Central memory CD8-positive, alpha-beta T cell (primary cell): ENCODE data around the gene HYAL3.
A peak's percentile ranks its signal among the peaks of the same experiment; 100 is the strongest.
"Not testable (repeated sequence)": the region's sequence is repeated elsewhere in the genome, so short reads cannot be mapped to it uniquely, and the experiment has no call there.

Experiments used
- ATAC-seq: fragments of 150-1000 bp; cut with Tn5 transposase; replicated peaks from 2 replicates; pipeline ENCODE4 v1.10.0; 2022; ENCODE audit warnings: mild to moderate bottlenecking, moderate FRiP score, moderate number of reproducible peaks; ENCODE audit not compliant: poor library complexity, severe bottlenecking; ENCODE audit errors: extremely low read depth
- DNase-seq, 2 donors: peaks; one replicate each; pipeline ENCODE4 v3.0.0; 2021; ENCODE audit warnings: low spot score in 2 of 2
- H3K27ac Mint-ChIP-seq: one replicate; pipeline ENCODE4 v1.8.0; 2022; ENCODE audit warnings: low read depth, mild to moderate bottlenecking, moderate library complexity, mixed read lengths
- H3K27me3 Mint-ChIP-seq: one replicate; pipeline ENCODE4 v1.8.0; 2022; ENCODE audit warnings: mixed read lengths
- H3K36me3 Mint-ChIP-seq: one replicate; pipeline ENCODE4 v1.8.0; 2022; ENCODE audit warnings: mild to moderate bottlenecking, moderate library complexity, mixed read lengths; ENCODE audit not compliant: insufficient read depth
- H3K4me1 Mint-ChIP-seq: one replicate; pipeline ENCODE4 v1.8.0; 2022; ENCODE audit warnings: mixed read lengths
- H3K4me3 Mint-ChIP-seq: one replicate; pipeline ENCODE4 v1.8.0; 2022; ENCODE audit warnings: mild to moderate bottlenecking, moderate library complexity, mixed read lengths
- H3K9me3 Mint-ChIP-seq: one replicate; pipeline ENCODE4 v1.8.0; 2022; ENCODE audit warnings: mixed read lengths

The HYAL3 gene

DNA sequence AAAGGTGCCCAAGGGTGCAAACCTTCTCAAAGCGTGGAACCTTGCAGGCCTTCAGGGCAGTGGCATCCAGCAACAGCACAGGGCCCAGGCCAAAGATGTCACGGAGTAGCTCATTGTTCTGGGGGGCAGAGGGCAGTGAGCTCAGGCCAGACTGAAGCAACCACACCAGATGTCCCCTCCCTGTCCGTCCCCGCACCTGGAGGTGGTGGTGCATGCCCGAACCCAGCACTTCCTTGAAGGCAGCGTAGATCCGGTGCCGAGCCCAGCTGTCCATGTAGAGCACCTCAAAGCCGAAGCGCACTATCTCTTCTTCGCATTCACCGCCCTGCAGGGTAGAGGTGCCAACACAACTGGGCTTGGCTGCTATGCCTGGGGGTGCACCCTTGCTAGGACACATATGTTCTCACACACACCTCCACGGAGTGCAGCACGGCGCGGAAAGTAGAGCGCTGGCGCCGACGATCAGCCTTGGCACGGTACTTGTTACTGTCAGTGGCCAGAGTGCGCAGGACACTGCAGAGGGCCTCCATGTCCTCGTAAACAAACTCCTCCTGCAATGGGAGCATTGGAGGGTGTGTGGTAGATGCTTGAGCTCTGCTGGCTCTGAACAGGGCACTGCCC lies 10.7 kb downstream of the HYAL3 start:
- Mint-ChIP-seq H3K36me3 (peaks cover 13% of the 10 kb centered on the region), H3K4me3 (no peak overlapping the region), H3K9me3 (no peaks in the 10 kb centered on the region), H3K4me1 (peaks cover 18% of the 10 kb centered on the region), H3K27ac (no peak overlapping the region), H3K27me3 (no peaks in the 10 kb centered on the region)
- no peak for DNase-seq
- no peak for ATAC-seq

DNA sequence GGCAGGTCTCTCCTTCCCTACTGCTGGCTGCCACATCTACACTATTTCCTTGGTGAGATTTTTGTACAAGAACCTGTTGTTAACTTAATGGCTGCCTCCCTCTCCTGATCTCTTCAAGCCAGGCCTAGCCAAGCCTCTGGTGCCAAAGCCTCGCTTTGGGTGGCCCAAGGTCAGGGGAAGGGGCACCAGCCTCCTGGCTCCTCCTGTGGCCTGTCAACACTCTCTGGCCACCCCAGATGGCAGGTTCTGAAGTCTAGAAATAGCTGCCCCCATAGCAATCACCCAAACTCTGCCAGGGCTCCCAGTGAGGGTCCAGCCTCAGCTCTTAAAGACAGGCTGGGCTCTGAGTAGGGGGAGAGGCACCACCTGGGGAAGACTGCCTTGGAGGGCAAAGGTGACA lies 11.9 kb downstream of the HYAL3 start:
- H3K4me3 Mint-ChIP-seq, result no peak overlapping the region
- DNase-seq (no peak), ATAC-seq (no peak)
- H3K36me3 Mint-ChIP-seq, result peaks cover 9% of the 10 kb centered on the region
- H3K9me3 Mint-ChIP-seq, result no peaks in the 10 kb centered on the region
- peaks cover 8% of the 10 kb centered on the region for H3K4me1 Mint-ChIP-seq
- H3K27me3 Mint-ChIP-seq, result no peaks in the 10 kb centered on the region
- no peak overlapping the region for H3K27ac Mint-ChIP-seq

- Mint-ChIP-seq H3K27me3 (no peaks in the 10 kb centered on the region), H3K27ac (no peak overlapping the region), H3K4me3 (no peak overlapping the region), H3K4me1 (peaks cover 6% of the 10 kb centered on the region), H3K9me3 (no peaks in the 10 kb centered on the region), H3K36me3 (peaks cover 9% of the 10 kb centered on the region)
- ATAC-seq, result no peak
- no peak for DNase-seq
These were observed 12.6 kb downstream of the HYAL3 start for GRCh38 chr3:50286322-50287227.

GRCh38 chr3:50284121-50284520 lies 15.1 kb downstream of the HYAL3 start:
- H3K27me3 Mint-ChIP-seq, DNase-seq, H3K36me3 Mint-ChIP-seq, ATAC-seq, H3K4me1 Mint-ChIP-seq, H3K27ac Mint-ChIP-seq, H3K4me3 Mint-ChIP-seq, H3K9me3 Mint-ChIP-seq: not testable (repeated sequence)

GRCh38 chr3:50279255-50280016 lies 19.8 kb downstream of the HYAL3 start:
- Mint-ChIP-seq H3K27me3 (peaks cover 37% of the 10 kb centered on the region), H3K36me3 (no peaks in the 10 kb centered on the region), H3K4me1 (peaks cover 14% of the 10 kb centered on the region), H3K9me3 (no peaks in the 10 kb centered on the region), H3K4me3 (no peak overlapping the region), H3K27ac (no peak overlapping the region)
- ATAC-seq (no peak), DNase-seq (no peak)

DNA sequence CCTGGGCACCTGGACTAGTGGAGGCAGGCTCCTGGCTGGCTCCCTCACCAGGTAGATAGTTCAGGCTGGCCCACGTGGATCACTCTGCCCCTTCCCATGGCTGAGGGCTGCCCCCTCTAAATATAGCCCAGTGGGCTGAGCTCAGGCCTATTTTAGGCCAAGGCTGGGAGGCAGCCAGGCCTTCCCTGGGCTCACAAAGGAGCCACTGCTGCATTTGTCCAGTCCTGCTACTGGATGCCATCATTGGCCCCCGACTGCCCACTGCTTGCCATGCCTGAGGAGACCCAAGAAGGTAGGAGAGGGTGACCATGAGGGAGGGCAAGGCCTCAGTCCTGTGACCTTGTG lies 20.4 kb downstream of the HYAL3 start, which contains the start of gene LSMEM2:
Gene LSMEM2 (plus strand): TSS at position 208 of the 345 bp plus-strand sequence. CDS start 27 bp downstream, at position 235.
- ATAC-seq, result no peak
- Mint-ChIP-seq H3K27ac (no peak within 1 kb of the TSS), H3K9me3 (no peaks in the 10 kb centered on the region), H3K36me3 (peaks cover 4% of the 10 kb centered on the region), H3K4me1 (peaks cover 19% of the 10 kb centered on the region), H3K4me3 (no peak within 1 kb of the TSS), H3K27me3 (peaks cover 43% of the 10 kb centered on the region)
- DNase-seq, result no peak

DNA sequence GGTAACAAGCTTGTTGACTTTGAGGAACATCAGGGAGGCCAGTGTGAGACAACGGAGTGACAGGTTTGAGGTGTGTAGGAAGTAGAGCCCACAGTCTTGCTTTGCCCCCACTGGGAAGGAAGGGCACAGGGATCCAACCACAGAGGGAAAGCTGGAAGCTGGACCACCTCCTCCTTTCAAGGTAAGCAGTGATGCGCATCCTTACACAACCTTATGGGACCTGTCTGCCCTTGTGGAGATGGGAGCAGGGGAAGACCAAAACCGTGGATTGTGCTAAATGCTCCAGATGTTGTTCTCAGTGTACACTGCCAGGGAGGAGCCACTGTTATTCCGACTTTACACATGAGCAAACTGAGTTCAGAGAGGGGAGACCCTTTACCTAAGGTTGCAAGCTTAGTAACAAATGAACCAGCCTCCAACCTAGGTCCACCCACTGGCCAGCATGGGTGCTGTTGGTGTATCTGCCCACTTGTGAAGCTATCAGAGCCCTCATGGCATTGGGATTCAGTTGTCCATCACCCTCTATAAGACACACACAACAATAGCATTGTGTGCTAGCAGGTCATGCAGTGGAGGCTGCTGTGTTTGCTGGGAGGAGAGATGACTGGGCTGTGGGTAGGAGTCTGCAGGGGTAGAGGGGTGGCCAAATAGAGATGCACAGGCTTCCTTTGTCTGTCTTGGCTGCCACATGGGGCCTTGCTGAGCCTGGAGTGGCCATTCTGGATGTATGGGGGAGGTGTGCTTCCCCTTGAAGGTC lies 20.9 kb downstream of the HYAL3 start:
- Mint-ChIP-seq H3K9me3 (no peaks in the 10 kb centered on the region), H3K4me1 (peaks cover 19% of the 10 kb centered on the region), H3K4me3 (no peak overlapping the region), H3K27me3 (peaks cover 46% of the 10 kb centered on the region), H3K36me3 (peaks cover 4% of the 10 kb centered on the region), H3K27ac (no peak overlapping the region)
- ATAC-seq (no peak), DNase-seq (no peak)

DNA sequence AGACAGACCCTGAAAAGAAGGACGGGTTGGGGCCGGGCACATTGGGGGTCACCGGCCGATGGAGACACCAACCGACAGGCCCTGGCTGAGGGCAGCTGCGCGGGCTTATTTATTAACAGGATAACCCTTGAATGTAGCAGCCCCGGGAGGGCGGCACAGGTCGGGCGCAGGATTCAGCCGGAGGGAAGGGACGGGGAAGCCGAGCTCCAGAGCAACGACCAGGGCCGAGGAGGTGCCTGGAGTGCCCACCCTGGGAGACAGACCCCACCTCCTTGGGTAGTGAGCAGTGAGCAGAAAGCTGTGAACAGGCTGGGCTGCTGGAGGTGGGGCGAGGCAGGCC lies 22.5 kb downstream of the HYAL3 start:
- H3K36me3 Mint-ChIP-seq, result peaks cover 10% of the 10 kb centered on the region
- H3K9me3 Mint-ChIP-seq, result no peaks in the 10 kb centered on the region
- H3K4me1 Mint-ChIP-seq, result peaks cover 25% of the 10 kb centered on the region
- peaks cover 53% of the 10 kb centered on the region for H3K27me3 Mint-ChIP-seq
- no peak for DNase-seq
- H3K27ac Mint-ChIP-seq, result no peak overlapping the region
- no peak for ATAC-seq
- H3K4me3 Mint-ChIP-seq, result no peak overlapping the region

- ATAC-seq (no peak), DNase-seq (no peak)
- Mint-ChIP-seq H3K27ac (no peak overlapping the region), H3K4me3 (peak overlapping the region; percentile 32), H3K27me3 (peaks cover 53% of the 10 kb centered on the region), H3K36me3 (peaks cover 10% of the 10 kb centered on the region), H3K9me3 (no peaks in the 10 kb centered on the region), H3K4me1 (peaks cover 25% of the 10 kb centered on the region)
These were observed 23.0 kb downstream of the HYAL3 start for GRCh38 chr3:50275996-50276761.

DNA sequence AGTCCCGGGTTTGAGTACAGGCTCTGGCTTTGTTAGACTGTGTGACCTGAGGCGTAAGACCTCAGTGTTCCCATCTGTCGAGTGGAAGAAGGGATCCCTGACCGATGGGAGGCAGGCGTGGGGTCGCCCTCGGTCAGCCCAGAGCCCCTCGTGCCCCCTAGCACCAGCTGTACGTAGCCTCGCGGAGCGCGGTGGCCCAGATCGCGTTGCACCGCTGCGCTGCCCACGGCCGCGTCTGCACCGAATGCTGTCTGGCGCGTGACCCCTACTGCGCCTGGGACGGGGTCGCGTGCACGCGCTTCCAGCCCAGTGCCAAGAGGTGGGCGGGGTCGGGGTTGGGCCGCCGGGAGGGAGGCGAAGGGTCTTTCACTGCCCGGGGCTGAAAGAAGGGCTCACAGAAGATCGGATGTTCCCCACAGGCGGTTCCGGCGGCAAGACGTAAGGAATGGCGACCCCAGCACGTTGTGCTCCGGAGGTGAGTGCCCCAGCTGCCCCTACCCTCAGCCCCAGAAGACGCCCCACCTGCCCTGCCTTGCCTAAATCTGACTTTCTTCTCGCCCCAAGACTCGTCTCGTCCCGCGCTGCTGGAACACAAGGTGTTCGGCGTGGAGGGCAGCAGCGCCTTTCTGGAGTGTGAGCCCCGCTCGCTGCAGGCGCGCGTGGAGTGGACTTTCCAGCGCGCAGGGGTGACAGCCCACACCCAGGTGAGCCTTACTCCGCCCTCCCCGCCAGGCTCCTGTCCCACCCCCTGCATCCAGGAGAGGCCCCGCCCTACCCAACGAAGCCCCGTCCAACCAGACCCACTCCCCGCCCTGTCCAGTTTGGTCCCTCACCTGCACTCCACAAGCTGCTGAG lies 23.8 kb downstream of the HYAL3 start:
- peaks cover 10% of the 10 kb centered on the region for H3K36me3 Mint-ChIP-seq
- DNase-seq (no peak), ATAC-seq (no peak)
- H3K4me3 Mint-ChIP-seq, result peak overlapping the region; percentile 32
- peaks cover 25% of the 10 kb centered on the region for H3K4me1 Mint-ChIP-seq
- peaks cover 53% of the 10 kb centered on the region for H3K27me3 Mint-ChIP-seq
- H3K27ac Mint-ChIP-seq, result no peak overlapping the region
- H3K9me3 Mint-ChIP-seq, result no peaks in the 10 kb centered on the region
